Stimulated activated CD8-positive, alpha-beta memory T cell treated with anti-CD3 and anti-CD28 coated beads, Interleukin-2, amount 100 ng/mL, for 48 hours (primary cell): ENCODE results near the gene SPTAN1.

Source experiments
- DNase-seq, 2 donors: peaks; one replicate each; pipeline ENCODE4 v3.0.0-alpha.2; 2020; ENCODE audit warnings: low read depth in 2 of 2

The SPTAN1 gene

DNA sequence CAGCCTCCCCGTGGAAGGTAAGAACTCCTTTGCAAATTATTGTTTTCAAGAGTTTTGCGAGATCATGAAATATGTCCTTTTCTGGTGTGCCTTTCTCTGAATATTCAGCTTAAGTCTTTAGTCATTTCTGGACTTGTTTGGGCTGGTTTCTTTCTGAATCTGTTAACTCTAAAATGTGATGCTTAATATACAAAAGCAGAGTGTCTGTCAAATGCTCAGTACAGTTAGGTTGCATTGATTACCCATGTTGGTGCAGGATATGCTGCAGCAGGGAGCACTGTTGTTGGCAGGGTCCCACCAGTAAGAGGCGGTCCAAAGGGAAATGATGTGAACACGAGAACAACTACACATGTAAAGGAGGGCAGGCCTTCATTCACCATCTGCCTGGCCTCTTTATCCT, 47.7 kb downstream of the SPTAN1 start:
- no peak for DNase-seq

DNA sequence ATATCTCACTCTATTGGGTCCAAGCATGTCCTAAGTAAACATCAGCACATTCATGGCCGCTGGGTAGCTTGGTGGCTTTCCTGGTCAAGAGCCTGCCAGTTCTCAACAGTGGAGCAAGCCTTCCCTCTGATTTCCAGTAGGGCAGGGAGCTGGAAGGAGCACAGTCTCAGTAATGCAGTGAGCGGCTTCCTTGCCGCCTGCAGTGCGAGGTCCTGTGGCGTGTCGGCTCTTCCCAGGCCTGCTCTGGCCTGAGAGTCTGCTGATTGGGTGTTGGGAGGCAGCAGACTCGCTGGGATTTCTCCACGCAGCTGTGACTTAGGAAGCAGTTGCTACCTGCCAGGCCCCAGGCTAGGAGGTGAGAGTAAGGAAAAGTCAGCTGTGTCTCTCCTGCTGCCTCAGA, 51.3 kb downstream of the SPTAN1 start:
- no peak for DNase-seq

- no peak for DNase-seq
Measured at GRCh38 chr9:128607642-128608350, 55.4 kb downstream of the SPTAN1 start.

GRCh38 chr9:128610897-128611296, 58.5 kb downstream of the SPTAN1 start:
- DNase-seq = no peak

- DNase-seq = no peak
Measured at GRCh38 chr9:128611600-128612394, 59.4 kb downstream of the SPTAN1 start.

DNA sequence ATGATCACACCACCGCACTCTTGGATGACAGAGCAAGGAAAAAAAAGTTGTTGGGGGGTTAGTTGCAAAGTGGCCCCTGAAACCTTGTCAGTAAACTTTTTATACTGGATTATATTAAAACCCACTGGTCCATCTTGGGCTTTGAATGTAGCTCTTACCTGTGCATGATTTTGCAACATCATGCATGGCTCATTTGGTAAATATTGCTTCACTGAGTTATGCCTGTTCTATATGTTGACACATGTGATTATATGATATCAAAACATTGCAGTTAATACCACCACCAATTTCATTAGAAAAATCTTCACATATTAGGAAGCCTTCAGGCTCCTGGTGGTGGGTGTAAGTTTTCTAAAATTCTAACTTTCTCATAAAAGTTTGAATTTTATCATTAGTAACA, 62.3 kb downstream of the SPTAN1 start:
- no peak for DNase-seq

- DNase-seq = no peak
Measured at GRCh38 chr9:128615571-128615970, 63.2 kb downstream of the SPTAN1 start.

- DNase-seq = no peak
Measured at GRCh38 chr9:128617943-128618342, 65.6 kb downstream of the SPTAN1 start.

DNA sequence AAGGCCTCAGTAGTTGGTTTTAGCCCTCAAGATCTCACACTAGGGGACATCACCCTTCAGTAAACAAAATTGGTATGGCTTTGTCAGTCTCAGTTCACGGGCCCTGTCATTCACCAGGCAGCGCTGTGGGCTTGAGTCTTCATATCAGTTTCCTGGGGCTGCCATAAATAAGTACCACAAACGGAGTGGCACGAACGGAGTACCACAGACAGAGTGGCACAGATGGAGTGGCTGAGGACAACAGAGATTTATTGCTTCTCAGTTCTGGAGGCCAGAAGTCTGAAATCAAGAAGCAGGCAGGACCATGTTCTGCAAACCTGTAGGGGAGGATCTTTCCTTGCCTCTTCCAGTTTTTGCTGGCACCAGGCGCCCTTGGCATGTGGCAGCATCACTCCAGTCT, 66.7 kb downstream of the SPTAN1 start:
- no peak for DNase-seq

GRCh38 chr9:128619779-128620178, 67.4 kb downstream of the SPTAN1 start:
- no peak for DNase-seq

GRCh38 chr9:128621730-128622455, 69.5 kb downstream of the SPTAN1 start:
- no peak for DNase-seq

DNA sequence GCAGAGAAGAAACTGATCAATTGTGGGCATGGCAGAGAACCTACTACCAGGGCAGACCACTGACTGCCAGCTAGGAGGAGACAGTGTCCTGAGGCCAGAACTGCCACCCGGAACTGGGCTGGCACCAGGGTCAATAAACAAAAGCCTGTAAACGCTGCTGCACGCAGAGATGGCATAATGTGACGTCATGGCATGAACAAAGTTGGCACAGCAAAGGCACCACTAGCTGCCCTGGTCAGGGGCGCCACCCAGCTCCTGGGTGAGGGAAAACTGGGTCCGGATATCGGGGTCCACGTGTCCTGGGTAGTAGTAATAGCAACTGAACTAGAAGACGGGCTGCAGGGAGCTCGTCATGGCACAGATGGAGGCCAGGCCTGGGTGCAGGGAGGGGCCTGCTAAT, 72.2 kb downstream of the SPTAN1 start:
- DNase-seq = no peak

GRCh38 chr9:128625391-128626146, 73.2 kb downstream of the SPTAN1 start:
- no peak for DNase-seq

GRCh38 chr9:128626181-128626580, 73.8 kb downstream of the SPTAN1 start:
- DNase-seq = no peak

GRCh38 chr9:128627127-128627715, 74.8 kb downstream of the SPTAN1 start:
- no peak for DNase-seq

- no peak for DNase-seq
Measured at GRCh38 chr9:128627906-128628305, 75.5 kb downstream of the SPTAN1 start.

DNA sequence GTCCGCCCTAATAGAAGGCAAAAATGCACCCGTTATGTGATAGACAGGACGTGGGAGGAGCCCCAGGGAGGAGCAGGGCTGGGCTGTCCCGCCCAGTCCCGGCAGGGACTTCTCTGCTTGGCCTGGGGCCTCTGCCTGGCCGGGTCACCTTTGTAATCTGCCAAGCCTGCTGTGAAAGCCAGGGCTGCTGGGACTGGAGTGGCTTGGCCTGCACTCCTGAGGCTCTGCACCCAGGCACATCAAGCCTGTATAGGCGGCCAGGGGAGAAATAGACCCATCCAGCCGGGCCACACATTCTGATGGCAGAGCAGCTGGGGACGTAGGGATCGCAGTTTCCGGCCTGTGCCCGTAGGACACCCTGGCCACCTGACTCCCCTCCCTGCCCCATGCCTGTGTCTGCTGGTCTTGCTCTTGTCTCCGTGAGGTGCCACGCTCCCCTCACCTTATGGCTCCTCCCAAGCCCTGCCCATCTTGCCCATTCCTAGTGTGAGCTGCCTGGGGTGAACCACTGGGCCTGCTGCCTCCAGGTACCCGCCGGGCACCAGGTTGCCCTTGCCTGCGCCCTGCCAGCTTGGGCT, 76.2 kb downstream of the SPTAN1 start:
- no peak for DNase-seq

- no peak for DNase-seq
Measured at GRCh38 chr9:128629136-128629535, 76.7 kb downstream of the SPTAN1 start.

GRCh38 chr9:128629852-128630545, 77.6 kb downstream of the SPTAN1 start:
- DNase-seq = no peak

GRCh38 chr9:128631636-128632035, 79.2 kb downstream of the SPTAN1 start:
- DNase-seq = no peak

DNA sequence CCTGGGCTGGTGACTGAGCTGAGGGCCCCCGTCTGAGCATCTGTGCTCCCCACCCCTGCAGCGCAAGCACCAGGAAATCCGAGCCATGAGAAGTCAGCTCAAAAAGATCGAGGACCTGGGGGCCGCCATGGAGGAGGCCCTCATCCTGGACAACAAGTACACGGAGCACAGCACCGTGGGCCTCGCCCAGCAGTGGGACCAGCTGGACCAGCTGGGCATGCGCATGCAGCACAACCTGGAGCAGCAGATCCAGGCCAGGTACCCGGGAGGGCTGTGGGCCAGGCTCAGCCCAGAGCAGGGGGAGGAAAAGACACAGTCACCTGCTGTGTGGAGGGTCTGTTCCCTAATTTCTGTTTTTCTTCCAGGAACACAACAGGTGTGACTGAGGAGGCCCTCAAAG, 79.7 kb downstream of the SPTAN1 start:
- DNase-seq = no peak
